Fibroblast of the aortic adventitia (primary cell): Measurements from ENCODE around the gene UTP15. TPM values are rescaled to one million over a fixed set of nuclear protein-coding genes. Genes with fewer than 3 reads are reported as not detected.

Experiments used
- DNase-seq: peaks from one replicate; pipeline ENCODE4 v3.0.0-alpha.2; 2010; ENCODE audit warnings: low read depth
- H3K4me3 ChIP-seq: 2 replicates; pipeline ENCODE4 v1.5.1; 2011; ENCODE audit warnings: low read depth, mild to moderate bottlenecking, control low read depth, low read length, moderate library complexity
- CTCF ChIP-seq: IDR thresholded peaks from 2 replicates; pipeline ENCODE4 v1.5.1; 2011; ENCODE audit warnings: mild to moderate bottlenecking, low read length, control low read depth, inconsistent platforms; ENCODE audit not compliant: insufficient read depth
- total RNA-seq: library from RNA; depleted of rRNA; stranded (reverse); fragments of >200 nt; gene quantifications from 2 replicates; pipeline ENCODE4 v1.2.3, GENCODE V29; 2012; ENCODE audit warnings: low replicate concordance

Gene UTP15
- total RNA-seq, 1 donor: 33.2 TPM

- no peak overlapping the region for H3K4me3 ChIP-seq
- no peak for TF ChIP-seq CTCF
- no peak for DNase-seq
These were observed 54.2 kb downstream of the UTP15 start for GRCh38 chr5:73619606-73620333.

- TF ChIP-seq CTCF: no peak
- no peak for DNase-seq
- no peak overlapping the region for H3K4me3 ChIP-seq
These were observed 54.8 kb downstream of the UTP15 start for GRCh38 chr5:73620334-73620687.

DNA sequence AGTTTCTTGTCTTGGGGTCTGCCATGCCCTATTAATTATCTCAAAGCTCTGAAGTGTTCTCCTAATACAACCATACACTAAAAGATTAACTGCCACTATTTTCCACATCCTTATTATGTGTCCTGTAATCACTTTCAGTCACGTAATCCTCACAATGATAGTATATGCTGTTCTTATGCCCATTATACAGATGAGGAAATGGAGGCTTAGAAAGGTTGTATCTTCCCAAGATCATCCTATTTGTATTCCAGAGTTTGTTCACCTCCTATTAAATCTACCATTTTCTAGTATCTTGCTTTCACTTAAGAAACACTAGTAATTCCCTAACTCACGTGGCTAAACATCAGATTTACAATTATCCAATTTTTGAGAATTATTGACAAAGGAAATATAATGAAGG, 57.5 kb downstream of the UTP15 start:
- no peak for TF ChIP-seq CTCF
- DNase-seq: no peak
- no peak overlapping the region for H3K4me3 ChIP-seq

- H3K4me3 ChIP-seq: no peak overlapping the region
- no peak for TF ChIP-seq CTCF
- no peak for DNase-seq
These were observed 58.4 kb downstream of the UTP15 start for GRCh38 chr5:73623901-73624404.

DNA sequence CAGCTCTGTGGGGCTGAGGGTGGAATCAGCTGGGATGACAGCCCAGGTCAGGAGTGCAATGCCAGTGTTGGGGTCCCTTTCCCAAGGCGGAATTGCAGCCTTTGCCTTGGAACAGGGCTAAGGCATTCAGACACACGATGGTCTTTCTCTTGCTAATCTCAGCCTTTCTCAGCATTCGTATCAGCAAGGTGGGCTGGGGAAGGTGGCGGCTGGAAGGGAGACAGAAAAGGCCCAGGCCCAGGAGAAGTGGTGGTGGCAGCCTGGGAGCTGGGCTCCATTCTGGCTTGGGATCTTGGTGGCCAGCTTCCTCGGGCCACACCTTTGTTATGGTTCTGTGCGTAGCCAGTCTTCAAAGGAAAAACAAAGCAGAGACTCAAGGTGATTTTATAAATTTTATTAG, 59.3 kb downstream of the UTP15 start:
- TF ChIP-seq CTCF: no peak
- H3K4me3 ChIP-seq: no peak overlapping the region
- no peak for DNase-seq

GRCh38 chr5:73625372-73625943, 59.9 kb downstream of the UTP15 start:
- no peak for TF ChIP-seq CTCF
- H3K4me3 ChIP-seq: peak overlapping the region; percentile 70
- DNase-seq: peak; percentile 47
